GM19468 (cell line): ENCODE measurements around the gene USP37.

Experiments used
- ATAC-seq: cut with Tn5 transposase; IDR thresholded peaks from one replicate; pipeline ENCODE4 v1.9.1; 2021; ENCODE audit warnings: mild to moderate bottlenecking, moderate library complexity, moderate number of reproducible peaks; ENCODE audit not compliant: unreplicated experiment; ENCODE audit errors: extremely low read depth

USP37 gene

GRCh38 chr2:218406209-218406948 is 161.8 kb downstream of the USP37 start:
- ATAC-seq: peak; percentile 77

- ATAC-seq: no peak
Measured at GRCh38 chr2:218405746-218406208, 162.4 kb downstream of the USP37 start.

- no peak for ATAC-seq
Measured at GRCh38 chr2:218405086-218405745, 162.9 kb downstream of the USP37 start.

- no peak for ATAC-seq
Measured at GRCh38 chr2:218404351-218405085, 163.6 kb downstream of the USP37 start.

- ATAC-seq: no peak
Measured at GRCh38 chr2:218403810-218404209, 164.3 kb downstream of the USP37 start.

DNA sequence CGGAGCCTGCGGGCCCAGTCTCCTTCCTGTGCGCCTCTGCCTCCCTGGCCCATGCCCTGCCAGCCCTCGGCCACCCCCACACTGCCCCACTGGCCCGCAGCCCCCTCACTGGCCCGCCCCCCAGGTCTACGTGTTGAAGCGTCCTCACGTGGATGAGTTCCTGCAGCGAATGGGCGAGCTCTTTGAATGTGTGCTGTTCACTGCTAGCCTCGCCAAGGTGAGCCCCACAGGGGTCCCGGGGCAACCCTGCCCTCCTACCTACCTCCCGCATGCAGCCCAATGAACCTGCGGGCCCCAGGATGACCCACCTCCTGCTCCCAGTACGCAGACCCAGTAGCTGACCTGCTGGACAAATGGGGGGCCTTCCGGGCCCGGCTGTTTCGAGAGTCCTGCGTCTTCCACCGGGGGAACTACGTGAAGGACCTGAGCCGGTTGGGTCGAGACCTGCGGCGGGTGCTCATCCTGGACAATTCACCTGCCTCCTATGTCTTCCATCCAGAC is 165.2 kb downstream of the USP37 start:
- no peak for ATAC-seq

GRCh38 chr2:218402491-218402901 is 165.7 kb downstream of the USP37 start:
- no peak for ATAC-seq

DNA sequence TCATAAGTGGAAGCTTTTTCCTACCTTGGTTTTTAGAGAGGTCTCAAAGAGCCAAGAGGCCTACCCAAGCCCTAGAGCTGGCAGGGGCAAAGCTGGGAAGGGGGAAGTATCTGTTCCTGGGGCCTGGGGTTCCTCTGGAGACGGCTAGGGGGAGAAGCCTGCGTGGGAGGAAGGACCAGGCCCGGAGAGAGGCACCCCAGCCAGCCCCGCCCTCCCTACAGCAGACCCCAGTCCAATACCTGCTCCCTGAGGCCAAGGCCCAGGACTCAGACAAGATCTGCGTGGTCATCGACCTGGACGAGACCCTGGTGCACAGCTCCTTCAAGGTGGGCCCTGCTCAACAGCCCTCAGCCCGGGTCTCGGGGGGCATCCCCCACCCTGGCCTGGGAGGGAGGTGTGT is 166.3 kb downstream of the USP37 start:
- no peak for ATAC-seq

GRCh38 chr2:218400930-218401881 is 166.9 kb downstream of the USP37 start:
- no peak for ATAC-seq
